GM19455 (cell line): ENCODE data around the gene CYBC1.
A peak's percentile ranks its signal among the peaks of the same experiment; 100 is the strongest.

Experiments used
- ATAC-seq: cut with Tn5 transposase; IDR thresholded peaks from one replicate; pipeline ENCODE4 v1.9.1; 2021; ENCODE audit not compliant: unreplicated experiment

Gene CYBC1

DNA sequence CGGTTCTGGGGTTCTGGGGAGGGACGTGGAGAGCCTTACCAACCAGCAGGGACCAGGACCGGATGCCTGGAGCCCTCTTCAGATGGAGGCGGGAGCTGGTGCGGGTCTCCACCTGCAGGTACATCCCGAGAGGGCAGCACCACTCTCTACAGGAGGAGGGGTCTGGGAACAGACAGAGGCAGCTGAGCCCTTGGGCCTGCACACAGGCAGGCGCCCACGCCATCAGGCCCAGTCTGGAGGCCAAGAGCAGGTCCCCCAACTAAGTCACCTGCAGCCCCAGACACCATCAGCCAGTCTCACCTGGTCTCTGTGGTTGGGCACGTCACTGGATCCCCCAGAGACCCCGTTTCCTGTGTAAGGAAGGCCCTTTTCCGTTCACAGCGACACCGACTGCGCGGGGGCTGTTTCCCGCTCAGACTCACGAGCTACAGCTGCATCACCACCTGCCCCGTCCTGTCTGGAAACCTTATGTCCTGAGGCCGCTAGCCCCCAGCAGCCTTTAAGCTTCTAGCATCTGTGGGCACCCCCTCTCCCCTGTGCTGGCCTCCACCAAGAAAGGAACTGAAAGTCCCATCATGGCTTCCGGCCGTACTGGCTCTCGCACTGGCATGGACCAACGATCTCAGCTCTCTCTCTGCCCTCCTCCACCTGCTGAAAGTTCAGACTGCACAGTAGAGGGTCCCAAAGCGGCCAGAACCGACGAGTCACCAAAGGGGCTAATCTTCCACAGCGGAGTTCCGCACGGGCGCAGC lies 1.2 kb downstream of the CYBC1 start:
- peak; percentile 44 for ATAC-seq

- ATAC-seq = no peak
These were observed 2.7 kb downstream of the CYBC1 start for GRCh38 chr17:82447876-82448275.

DNA sequence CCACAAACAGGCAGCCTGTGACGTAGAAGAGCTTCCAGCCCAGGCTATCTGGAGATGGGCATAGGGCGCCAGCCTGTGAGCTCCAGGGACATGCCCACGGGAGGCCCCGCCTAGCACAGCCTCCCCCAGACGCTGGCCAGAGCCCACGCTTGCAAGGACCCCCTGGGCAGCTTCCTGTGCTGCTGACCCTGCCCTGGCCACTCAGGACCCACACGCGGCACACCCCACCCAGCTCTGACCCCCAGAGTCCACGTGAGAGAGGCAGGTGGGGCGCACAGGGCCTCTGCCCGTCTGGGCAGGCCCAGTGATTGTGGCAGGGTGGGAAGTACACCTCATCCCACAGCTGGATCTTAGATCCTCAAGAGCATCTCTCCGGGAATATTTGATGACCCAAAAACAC lies 3.9 kb downstream of the CYBC1 start:
- no peak for ATAC-seq

DNA sequence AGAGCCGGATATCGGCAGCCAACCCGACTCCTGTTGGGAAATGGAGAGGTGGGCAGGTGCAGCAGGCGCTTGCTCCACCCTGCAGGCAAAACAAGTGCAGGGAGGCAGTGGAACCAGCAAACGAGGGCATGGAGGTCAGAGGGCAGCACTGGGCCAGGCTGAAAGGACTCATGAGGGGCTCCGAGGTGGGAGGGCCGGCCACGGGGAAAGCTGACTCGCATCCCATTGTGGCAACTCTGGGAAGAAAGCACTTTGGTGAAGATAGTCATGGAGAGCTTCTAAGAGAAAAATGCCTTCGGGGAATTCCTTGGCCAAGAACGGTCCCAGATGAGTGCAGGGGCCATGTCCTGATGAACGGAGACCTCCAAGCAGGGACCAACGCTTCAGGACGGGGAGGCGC lies 4.4 kb downstream of the CYBC1 start:
- no peak for ATAC-seq

DNA sequence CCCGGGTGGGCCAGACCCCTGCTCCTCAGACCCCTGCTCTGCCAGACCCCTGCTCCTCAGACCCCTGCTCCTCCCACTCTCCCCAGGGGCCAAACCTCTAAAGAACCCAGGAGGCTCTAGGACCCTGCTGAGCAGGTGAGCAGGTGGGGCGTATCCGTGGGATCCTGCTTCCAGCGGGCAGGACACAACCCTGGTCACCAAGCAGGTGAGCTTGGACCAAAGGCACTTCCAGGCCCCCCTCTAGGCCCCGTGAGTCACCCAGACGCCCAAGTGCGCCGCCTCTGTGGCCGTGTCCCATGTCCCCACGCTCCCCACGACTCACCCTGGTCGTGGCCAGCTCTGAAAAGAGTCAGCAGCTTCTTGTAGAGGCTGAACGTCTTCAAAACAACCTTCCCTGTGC lies 5.0 kb downstream of the CYBC1 start:
- ATAC-seq = no peak

DNA sequence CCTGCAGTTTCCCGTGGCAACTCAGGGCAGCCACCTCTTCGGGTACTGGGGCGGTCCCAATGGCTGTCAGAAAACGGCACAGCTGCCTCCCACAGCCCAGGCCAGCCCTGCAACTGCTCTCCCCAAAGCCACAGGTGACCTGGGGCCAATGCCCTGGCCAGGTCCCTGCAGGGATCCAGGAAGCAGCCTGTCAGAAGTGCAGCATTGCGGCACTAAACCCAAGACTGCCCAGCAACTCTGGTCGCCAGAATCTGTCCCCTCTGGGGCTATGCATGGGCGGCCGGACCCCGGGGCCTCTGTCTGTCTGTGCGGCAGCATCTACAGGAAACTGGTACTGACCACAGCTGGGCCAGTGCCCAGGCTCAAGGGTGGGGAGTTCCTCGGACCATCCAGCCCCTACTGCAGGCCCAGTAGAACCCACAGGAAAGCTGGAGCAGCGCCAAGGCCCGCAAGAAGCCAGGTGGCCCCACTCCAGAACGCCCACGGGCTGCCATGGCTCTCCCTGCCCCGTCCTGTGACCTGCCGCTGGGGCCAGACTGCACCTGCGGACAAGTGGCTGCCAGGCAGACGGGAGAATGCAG lies 5.5 kb downstream of the CYBC1 start:
- no peak for ATAC-seq

- no peak for ATAC-seq
These were observed 6.2 kb downstream of the CYBC1 start for GRCh38 chr17:82444284-82444893.

- no peak for ATAC-seq
These were observed 6.9 kb downstream of the CYBC1 start for GRCh38 chr17:82443465-82444283.

DNA sequence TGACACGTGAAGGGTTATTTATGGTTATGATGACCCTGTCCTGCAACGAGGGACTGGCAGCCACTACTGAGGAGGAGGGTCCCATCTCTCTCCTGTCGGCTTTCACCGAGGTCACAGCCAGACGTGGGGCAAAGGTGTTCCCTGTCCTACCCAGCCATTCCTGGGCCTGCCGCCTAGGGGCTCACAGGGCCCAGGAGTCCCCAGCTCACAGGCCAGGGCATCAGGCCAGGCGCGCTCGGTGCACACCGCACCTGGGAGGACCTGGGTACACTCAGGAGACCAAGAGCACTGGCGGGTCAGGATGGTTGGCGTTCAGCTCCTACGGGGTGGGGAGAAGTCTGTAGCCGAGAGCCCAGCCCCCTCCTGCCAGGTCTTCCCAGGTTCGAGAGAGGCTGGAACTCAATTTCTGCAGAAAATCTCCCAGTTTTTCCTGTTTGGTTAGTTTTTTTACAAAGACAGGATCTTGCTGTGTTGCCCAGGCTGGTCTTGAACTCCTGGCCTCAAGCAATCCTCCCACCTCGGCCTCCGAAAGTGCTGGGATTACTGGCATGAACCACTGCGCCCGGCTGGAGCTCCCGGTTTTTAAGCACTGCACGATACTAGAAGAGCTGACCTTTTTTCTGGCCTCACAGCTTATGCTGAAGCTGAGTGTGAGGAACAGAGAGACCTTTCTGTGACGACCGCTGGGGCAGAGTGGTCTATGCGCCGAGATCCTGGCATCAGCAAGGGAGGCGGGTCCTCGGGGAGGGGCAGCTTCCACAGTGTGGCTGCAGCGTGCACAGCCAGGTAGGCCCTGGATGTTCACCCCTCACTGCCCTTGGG lies 7.7 kb downstream of the CYBC1 start:
- ATAC-seq = no peak

- no peak for ATAC-seq
These were observed 8.7 kb downstream of the CYBC1 start for GRCh38 chr17:82441691-82442487.

DNA sequence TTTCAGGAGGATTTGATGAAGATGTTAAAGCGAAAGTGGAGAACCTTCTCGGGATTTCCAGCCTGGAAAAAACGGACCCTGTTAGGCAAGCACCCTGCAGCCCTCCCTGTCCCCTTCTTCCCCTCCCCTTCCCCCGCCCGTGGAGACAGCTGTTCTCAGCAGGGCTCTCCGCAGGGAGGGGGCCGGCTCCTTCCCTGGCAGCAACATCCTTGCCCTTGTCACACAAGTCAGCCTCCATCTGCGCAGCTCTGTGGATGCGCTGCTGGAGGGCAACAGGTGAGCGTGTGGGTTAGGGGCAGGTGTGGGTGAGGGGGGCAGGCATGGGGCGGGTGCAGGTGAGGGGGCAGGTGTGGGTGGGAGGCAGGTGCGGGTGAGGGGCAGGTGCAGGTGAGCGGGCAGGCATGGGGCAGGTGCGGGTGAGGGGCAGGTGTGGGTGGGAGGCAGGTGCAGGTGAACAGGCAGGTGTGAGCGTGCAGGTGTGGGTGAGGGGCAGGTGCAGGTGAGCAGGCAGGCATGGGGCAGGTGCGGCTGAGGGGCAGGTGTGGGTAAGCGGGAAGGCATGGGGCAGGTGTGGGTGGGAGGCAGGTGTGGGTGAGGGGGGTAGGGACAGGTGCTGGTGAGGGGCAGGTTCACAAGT lies 9.4 kb downstream of the CYBC1 start:
- no peak for ATAC-seq

- ATAC-seq = no peak
These were observed 10.0 kb downstream of the CYBC1 start for GRCh38 chr17:82440469-82440981.

GRCh38 chr17:82439829-82440365 lies 10.7 kb downstream of the CYBC1 start:
- no peak for ATAC-seq

DNA sequence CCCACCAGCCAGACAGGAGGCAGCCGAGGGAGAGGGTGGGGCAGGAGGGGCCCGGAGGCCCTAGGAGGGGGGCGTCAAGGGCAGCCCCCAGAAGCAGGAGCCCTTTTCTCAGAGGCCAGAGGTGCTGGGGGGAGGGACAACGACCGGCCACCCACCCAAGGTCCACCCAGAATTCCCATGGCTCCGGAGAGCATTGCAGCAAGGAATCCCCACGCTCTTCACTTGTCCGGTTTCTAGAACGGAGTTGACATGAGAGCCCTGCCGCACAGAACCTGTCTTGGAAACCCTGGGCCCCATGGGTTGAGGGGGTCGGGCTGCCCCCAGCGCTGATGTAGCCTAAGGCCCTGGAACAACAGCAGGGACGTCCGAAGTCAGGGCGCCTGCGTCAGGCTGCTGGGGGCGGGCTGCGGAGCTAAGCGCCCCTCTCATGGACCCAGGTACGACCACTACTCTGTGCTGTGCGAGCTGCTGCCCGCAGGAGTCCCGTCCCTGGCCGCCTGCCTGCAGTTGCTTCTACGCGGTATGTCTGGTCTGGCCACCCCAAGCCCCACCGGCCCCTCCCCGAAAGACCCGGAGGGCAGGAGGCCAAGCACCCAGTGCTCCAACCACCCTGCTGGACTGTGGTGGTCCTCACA lies 11.2 kb downstream of the CYBC1 start:
- ATAC-seq = no peak

- no peak for ATAC-seq
These were observed 12.0 kb downstream of the CYBC1 start for GRCh38 chr17:82438401-82439193.

GRCh38 chr17:82437325-82437668 lies 13.3 kb downstream of the CYBC1 start:
- no peak for ATAC-seq

DNA sequence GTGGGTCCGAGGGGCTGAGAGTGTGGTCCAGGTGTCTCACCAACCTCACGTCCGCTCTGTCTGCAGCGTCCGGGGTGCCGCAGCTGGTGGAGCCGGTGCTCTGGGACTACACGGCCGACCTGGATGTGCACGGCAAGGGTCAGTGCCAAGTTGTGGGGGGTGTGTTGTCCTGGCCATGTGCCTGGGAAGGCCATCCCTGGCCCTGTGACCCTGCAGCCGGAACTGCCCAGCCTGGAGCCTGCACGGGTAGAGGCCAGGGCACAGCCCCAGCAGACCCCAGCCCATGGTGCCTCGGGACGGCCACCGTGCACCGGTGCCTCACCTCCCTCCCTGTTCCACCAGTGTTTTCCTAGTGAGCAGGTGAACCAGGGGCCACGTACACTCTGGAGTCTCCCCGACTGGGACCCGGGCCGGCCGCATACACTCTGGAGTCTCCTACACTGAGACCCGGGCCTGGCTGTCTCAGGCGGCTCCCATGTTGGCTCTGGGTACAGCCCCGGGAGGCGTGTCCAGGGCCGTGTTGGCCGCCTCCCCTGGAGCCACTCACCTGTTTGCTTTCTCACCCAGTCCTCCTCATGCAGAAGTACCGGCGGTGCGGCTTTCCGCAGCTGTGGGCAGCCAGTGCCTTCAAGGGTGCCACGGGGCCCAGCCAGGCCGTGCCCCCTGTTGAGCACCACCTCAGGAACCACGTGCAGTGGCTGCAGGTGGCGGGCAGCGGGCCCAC lies 13.8 kb downstream of the CYBC1 start:
- no peak for ATAC-seq
